GM12872 (cell line): ENCODE measurements around the gene AP1B1.

Experiments used
- CTCF ChIP-seq: IDR thresholded peaks from 3 replicates; pipeline ENCODE4 v1.5.1; 2011; ENCODE audit warnings: low read depth, mild to moderate bottlenecking, low read length, moderate library complexity; ENCODE audit not compliant: insufficient read depth

Gene AP1B1

GRCh38 chr22:29341849-29342127 lies 46.6 kb downstream of the AP1B1 start:
- TF ChIP-seq CTCF = no peak

DNA sequence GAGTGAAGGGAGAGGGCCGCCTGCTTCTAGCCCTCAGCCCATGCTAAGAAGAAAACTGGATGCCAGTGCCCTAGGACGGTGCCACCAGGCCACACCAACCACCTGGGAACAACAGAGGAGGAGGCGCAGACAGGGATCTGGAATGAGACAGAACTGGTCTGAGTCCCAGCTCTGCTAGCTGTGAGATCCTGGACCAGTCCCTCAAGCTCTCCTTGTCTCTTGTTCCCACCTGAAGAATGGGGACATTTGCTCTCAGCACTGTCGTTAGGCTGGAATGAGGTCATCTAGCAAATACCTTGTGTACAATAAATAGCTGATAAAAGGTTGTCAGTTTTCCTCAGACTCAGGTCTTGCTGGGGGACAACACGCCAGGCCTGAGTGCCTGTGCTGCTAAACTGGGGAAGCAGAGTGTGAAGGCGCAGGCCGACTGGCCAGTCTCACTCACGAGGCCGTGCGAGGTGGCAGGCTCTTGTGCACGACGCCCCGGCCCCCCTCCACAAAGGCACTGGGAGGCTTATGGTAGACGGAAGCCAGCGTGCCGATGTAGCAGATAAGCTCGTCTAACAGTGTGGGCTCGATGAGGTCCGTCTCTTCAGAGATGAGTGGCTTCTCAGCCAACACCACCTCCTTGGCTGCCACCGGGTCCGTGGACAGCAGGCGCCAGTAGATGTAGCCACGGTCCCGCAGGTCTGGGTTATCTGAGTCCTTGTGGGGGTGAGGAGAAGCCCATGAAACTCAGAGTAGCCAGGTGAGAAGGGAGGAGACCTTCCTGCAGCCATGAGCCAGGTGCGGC lies 47.1 kb downstream of the AP1B1 start:
- TF ChIP-seq CTCF = no peak

- no peak for TF ChIP-seq CTCF
Measured at GRCh38 chr22:29340566-29340965, 47.8 kb downstream of the AP1B1 start.

GRCh38 chr22:29339381-29340235 lies 48.8 kb downstream of the AP1B1 start:
- no peak for TF ChIP-seq CTCF

GRCh38 chr22:29338398-29338797 lies 50.0 kb downstream of the AP1B1 start:
- TF ChIP-seq CTCF = no peak

- TF ChIP-seq CTCF = no peak
Measured at GRCh38 chr22:29337631-29338284, 50.6 kb downstream of the AP1B1 start.

DNA sequence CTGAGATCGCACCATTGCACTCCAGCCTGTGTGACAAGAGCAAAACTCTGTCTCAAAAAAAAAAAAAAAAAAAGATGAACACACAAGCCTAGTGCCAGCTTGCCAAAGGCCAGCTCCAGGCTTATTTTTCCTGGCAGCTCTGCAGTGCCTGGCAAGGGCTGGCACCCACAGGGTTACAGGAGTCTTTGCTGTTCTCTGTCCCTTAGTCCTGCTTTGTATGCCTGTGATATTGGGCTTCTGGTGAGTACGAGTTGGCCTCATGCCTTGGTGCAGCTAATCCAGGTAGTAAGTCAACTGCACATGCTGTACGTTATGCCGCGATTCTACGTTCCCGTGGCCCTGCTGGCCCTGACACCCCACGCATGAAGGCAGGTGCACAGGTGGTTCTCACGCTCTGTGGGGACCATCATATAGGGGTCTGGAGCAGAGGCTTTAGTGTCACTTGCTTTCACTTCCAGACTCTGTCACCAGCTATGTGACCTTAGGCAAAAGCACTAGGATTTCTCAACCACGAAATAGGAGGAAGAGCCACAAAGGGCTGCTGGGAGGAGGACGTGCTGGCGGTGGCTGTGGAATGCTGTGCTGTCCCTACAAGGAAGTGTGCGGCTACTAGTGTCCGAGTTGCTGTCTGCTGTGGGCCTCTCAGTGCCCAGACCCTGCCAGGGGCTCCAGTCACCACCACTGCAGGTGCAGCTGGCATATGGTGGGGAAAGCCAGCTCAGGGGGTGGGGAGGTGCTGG lies 51.4 kb downstream of the AP1B1 start:
- TF ChIP-seq CTCF = no peak
